DMS53 treated with DMSO at 0.1 percent for 48 hours (cell line): Measurements from ENCODE around the gene AMZ2.
"Not testable (repeated sequence)": the region's sequence is repeated elsewhere in the genome, so short reads cannot be mapped to it uniquely, and the experiment has no call there.

Experiments
- DNase-seq: peaks from one replicate; lab custom pipeline; 2025; ENCODE audit not compliant: unreplicated experiment; lab: John Stamatoyannopoulos, UW

AMZ2 gene

DNA sequence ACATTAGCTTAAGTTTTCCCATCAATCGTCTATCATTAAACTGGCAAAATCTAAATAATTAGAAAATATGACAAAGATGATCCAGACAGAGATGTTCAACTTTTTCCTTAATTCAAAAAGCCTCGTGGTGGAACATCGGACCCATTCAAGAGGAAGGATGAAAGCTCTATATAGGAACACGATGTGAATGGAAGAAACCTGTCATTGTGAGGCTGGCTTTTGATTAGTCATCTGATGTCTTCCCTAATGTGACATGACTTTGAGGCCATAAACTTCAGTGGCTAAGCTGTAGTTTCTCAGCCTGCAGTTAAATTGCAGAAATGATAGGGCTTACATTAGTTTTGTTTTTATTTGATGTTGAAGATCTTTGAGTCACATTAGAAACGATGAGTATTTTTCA lies 1.0 kb downstream of the AMZ2 start:
- DNase-seq, result no peak

GRCh38 chr17:68249354-68249765 lies 1.5 kb downstream of the AMZ2 start:
- no peak for DNase-seq

- DNase-seq, result not testable (repeated sequence)
Observed at GRCh38 chr17:68253426-68253825, 5.6 kb downstream of the AMZ2 start.

DNA sequence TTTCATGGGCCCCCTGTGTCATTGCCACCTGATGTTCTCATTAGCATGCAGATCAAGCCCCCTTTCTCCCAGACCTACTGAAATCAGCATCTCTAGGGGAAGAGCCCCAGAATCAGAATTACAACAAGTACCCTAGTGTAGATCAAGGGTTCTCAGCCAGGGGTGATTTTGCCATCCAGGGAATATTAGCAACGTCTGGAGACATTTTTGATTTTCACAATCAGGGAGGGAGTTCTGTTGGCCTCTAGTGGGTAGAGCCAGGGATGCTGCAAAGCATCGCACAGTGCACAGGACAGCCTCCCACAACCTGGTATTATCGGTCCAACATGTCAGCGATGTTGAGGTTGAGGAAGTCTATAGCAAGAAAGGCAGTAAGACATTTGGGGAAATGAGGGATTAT lies 7.3 kb downstream of the AMZ2 start:
- no peak for DNase-seq

GRCh38 chr17:68255731-68256538 lies 8.1 kb downstream of the AMZ2 start:
- no peak for DNase-seq

GRCh38 chr17:68256701-68257100 lies 8.9 kb downstream of the AMZ2 start:
- not testable (repeated sequence) for DNase-seq

DNA sequence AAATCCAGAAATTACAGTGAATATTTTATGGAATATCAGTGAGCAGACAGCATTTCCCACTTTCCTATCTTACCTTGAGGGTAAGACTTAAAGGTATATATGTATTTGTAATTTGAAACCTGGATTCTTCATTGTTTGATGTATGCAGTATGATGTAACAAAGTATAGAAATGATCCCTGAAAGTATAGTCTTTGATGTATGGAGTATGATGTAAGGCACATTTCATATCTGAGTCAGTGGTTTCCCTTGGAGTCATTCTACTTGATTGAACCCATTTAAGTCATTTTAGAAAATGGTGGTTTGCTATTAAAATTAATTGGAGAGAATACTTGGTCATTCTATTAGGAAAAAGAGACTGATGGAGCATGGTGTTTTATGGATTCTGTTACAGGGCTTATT lies 10.1 kb downstream of the AMZ2 start:
- no peak for DNase-seq

DNA sequence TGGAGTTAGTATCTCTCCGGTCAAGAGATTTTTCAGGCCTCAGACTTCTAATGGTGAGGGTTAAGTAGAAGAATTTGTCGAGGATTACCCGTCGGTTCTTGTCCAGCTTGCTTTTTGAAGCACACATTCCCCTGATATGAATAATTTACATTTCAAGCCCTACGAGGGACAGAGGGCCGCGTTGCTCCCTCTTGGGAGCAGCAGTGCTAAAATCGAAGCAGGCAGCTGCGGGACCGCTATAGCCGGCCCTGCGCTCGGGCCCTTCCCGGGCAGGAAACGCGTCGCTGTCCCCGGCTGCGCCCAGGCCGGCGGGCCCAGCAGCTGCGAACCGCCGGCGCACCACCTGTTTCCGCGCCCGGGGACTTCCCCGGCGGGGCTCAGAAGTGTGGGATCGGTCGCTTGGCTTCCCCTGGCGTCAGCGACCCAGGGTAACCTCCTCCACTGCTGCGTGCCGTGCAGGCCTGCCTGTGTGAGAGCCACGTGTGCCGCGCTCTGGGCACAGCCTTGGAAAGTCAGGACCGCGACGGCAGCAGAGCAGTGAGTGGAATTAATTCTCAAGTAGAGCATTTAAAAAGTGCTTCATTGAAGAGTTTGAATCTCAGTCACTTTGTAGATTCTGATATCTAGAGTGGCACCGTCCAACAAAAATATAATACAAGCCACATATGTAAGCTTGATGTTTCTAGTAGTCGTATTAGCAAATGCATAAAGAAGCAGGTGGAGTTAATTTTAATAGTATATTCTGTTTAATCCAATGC lies 11.2 kb downstream of the AMZ2 start:
- peak; percentile 45 for DNase-seq

DNA sequence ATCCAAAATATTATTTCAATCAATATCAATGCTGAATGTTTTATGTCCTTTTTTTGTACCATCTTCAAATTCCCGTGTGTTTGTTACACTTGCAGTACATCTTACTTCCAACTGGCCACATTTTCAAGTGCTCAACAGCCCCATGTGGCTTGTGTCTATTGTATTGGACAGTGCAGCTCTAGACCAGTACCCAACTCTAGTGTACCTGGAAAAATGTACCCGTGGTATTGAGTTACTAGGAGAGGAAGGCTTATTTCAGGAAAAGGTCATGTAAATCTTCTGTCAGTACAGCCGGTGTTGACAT lies 11.8 kb downstream of the AMZ2 start:
- peak; percentile 2 for DNase-seq

DNA sequence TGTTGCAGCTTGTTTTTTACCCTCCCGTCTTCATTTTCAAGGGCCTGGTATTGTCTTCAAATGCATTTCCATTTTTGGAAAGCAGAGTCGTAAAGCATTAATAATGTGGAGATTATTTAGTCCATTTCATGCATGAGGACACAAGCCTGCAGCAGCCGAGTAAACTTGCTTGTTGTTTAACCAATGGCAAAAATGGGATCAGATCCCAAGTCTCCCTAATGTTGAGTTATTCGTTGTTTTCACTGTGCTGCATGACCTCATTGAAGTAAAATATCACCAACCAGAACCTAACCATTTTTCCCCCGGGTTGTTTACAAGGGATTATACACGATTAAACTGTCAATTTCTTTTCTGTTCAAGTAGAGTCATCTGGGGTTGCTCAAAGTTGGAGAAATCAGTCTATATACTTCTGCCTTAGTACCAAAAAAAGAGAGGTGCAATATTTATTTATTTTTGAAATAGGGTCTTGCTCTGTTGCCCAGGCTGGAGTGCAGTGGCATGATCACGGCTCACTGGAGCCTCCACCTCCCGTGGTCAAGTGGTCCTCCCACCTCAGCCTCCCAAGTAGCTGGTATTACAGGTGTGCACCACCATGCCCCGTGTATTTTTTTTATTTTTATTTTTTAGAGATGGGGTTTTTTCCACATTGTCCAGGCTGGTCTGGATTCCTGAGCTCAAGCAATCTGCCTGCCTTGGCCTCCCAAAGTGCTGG lies 12.4 kb downstream of the AMZ2 start:
- DNase-seq, result no peak

- DNase-seq, result not testable (repeated sequence)
Observed at GRCh38 chr17:68262467-68262866, 14.6 kb downstream of the AMZ2 start.

DNA sequence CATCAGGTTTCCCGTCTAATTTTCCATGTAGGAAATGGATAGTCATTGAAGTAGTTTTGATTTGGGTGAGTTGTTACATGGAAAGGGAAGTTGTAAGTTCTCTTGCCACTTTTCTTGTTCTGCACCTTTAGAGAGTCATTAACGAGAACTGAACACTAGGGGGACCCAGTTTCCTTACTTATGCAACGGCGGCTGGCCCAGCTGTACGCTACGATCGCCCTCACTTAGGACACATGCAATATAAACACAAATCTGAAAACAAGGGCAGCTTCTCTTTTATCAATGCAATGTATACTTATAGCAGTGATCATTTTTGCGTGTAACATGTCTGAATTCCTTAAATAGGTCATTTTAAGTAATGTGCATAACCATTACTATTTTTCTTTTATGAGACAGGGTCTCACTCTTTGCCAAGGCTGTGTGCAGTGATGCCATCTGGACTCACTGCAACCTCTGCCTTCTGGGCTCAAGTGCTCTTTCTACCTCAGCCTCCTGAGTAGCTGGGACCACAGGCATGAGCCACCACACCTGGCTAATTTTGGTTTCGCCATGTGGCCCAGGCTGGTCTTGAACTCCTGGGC lies 15.3 kb downstream of the AMZ2 start:
- DNase-seq, result peak; percentile 23

- not testable (repeated sequence) for DNase-seq
Observed at GRCh38 chr17:68265833-68266232, 18.0 kb downstream of the AMZ2 start.

DNA sequence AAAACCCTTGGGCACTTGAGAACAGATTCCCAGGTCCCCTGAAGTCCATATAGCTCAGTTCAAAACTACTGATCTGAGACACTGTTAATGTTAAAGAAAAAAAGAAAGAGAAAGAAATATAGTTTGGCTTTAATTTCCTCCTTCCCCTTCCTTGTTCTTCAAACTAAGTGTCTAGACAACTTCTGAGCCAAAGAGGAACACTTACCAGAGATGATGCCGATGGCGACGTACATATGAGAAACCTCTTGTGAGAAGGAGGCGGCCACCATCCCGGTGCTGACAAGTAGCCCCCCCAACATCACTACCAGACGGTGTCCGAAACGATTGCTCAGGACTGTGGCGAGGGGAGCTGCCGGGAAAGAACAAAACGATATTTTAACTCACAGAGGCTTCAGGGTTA lies 25.9 kb downstream of the AMZ2 start:
- DNase-seq, result no peak

- DNase-seq, result not testable (repeated sequence)
Observed at GRCh38 chr17:68276339-68276738, 28.5 kb downstream of the AMZ2 start.

DNA sequence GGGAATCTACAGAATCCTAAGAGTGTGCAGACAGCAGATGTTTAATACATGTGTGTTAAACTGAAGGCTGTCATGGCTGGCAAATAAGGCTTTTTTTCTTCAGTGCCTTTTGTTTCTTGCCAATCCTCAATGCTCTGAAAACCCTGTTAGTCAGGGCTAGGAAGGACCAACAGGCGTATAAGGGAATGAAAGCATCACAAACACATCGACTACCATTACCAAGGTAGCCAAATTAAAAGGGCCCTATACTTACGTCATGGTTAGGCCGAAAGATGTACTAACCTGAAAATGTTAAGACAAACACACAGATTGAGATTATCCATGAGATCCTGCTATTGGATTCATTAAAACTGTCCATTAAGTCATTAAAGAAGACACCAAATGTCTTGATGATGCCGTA lies 30.0 kb downstream of the AMZ2 start:
- no peak for DNase-seq

DNA sequence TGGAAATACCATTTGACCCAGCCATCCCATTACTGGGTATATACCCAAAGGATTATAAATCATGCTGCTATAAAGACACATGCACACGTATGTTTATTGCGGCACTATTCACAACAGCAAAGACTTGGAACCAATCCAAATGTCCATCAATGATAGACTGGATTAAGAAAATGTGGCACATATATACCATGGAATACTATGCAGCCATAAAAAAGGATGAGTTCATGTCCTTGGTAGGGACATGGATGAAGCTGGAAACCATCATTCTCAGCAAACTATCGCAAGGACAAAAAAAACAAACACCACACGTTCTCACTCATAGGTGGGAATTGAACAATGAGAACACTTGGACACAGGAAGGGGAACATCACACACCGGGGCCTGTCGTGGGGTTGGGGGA lies 34.1 kb downstream of the AMZ2 start:
- not testable (repeated sequence) for DNase-seq

DNA sequence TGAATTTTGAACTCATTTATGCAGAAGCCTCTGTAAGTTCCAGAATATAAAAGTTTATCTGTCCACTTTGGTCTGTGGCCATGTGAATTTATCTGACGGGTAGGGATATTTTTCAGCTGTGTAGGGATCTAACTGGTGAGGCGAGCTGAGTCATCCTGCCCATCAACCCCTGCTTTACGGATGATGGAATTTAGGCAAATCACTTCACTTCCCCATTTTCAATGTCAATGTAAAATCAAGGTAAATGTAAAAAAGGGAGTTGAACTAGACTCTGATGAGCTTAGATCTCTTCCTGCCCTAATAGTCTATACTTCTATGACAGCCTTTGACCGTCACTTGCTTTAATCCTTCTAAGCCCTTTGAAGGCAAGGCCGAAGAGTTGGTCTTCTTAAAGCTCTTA lies 40.5 kb downstream of the AMZ2 start:
- DNase-seq, result no peak

DNA sequence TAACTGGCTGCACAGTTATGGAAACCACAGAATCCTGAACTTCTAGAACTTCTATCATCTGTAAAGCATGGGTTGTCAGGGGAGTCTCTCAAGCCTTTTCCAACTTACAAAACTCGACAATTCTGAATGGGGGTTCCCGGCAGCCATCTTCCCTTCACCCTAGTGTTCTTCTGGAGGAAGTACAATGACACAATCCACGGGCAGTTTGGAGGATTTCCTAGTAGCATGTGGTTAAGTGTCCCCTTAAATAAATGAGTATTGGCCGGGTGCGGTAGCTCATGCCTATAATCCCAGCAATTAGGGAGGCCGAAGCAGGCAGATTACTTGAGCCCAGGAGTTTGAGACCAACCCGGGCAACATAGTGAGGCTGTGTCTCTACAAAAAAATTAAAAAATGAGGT lies 41.0 kb downstream of the AMZ2 start:
- DNase-seq, result no peak

GRCh38 chr17:68289473-68289872 lies 41.6 kb downstream of the AMZ2 start:
- DNase-seq, result no peak

- no peak for DNase-seq
Observed at GRCh38 chr17:68289936-68290267, 42.1 kb downstream of the AMZ2 start.
